Neural cell (in vitro differentiated cells): Measurements from ENCODE around the gene FGF14. TPM values are rescaled to one million over a fixed set of nuclear protein-coding genes. Genes with fewer than 3 reads are reported as not detected.

Experiments used
- H2AFZ ChIP-seq: fragments of 200-600, 300-800 bp; sonication (generic), shearing (Covaris generic); 2 replicates; pipeline ENCODE4 v1.6.0; 2014; ENCODE audit warnings: low read depth, mild to moderate bottlenecking, antibody characterized with exemption, low read length, moderate library complexity
- H3F3A ChIP-seq: fragments of 200-600 bp; shearing (Covaris generic); 2 replicates; pipeline ENCODE4 v1.6.1; 2016; ENCODE audit warnings: mild to moderate bottlenecking, moderate library complexity, mixed read lengths, antibody characterized with exemption, low read length; ENCODE audit not compliant: insufficient read depth, poor library complexity, severe bottlenecking
- H3K27ac ChIP-seq: fragments of 200-600, 300-800 bp; sonication (generic), shearing (Covaris generic); 2 replicates; pipeline ENCODE4 v1.5.1; 2014; ENCODE audit warnings: mild to moderate bottlenecking, low read length, moderate library complexity
- H3K27me3 ChIP-seq: fragments of 300-800, 200-600 bp; sonication (generic), shearing (Covaris generic); 2 replicates; pipeline ENCODE4 v1.6.0; 2014; ENCODE audit warnings: mild to moderate bottlenecking, low read depth, low read length, moderate library complexity; ENCODE audit not compliant: insufficient read depth
- H3K36me3 ChIP-seq: fragments of 300-800, 200-600 bp; sonication (generic), shearing (Covaris generic); 2 replicates; pipeline ENCODE4 v1.5.1; 2014; ENCODE audit warnings: mild to moderate bottlenecking, antibody characterized with exemption, low read length, moderate library complexity; ENCODE audit not compliant: insufficient read depth
- H3K4me2 ChIP-seq: fragments of 300-800, 200-600 bp; sonication (generic), shearing (Covaris generic); 2 replicates; pipeline ENCODE4 v1.6.0; 2014; ENCODE audit warnings: mild to moderate bottlenecking, low read length
- H3K4me3 ChIP-seq: fragments of 300-800, 200-600 bp; sonication (generic), shearing (Covaris generic); 2 replicates; pipeline ENCODE4 v1.5.1; 2014; ENCODE audit warnings: mild to moderate bottlenecking, low read length, moderate library complexity
- H3K79me2 ChIP-seq: fragments of 200-600 bp; shearing (Covaris generic); replicated peaks from 2 replicates; pipeline ENCODE4 v1.6.0; 2014; ENCODE audit warnings: mild to moderate bottlenecking, low read length, moderate library complexity; ENCODE audit not compliant: insufficient read depth
- H3K9ac ChIP-seq: fragments of 300-800, 200-600 bp; sonication (generic), shearing (Covaris generic); 2 replicates; pipeline ENCODE4 v1.6.1; 2016; ENCODE audit warnings: mild to moderate bottlenecking, low read length, mixed read lengths
- H3K9me2 ChIP-seq: fragments of 200-600 bp; shearing (Covaris generic); 2 replicates; pipeline ENCODE4 v1.6.1; 2016; ENCODE audit warnings: mild to moderate bottlenecking, low read length, mixed read lengths; ENCODE audit not compliant: insufficient read depth
- H3K9me3 ChIP-seq: fragments of 200-600, 300-800 bp; sonication (generic), shearing (Covaris generic); 2 replicates; pipeline ENCODE4 v1.6.1; 2016; ENCODE audit warnings: mild to moderate bottlenecking, mixed run types, low read length, moderate library complexity, mixed read lengths
- H4K20me1 ChIP-seq: fragments of 200-600 bp; shearing (Covaris generic); 2 replicates; pipeline ENCODE4 v1.6.1; 2016; ENCODE audit warnings: mild to moderate bottlenecking, mixed run types; ENCODE audit not compliant: insufficient read depth
- EP300 ChIP-seq: fragments of 450-650 bp; conservative IDR thresholded peaks from 2 replicates; pipeline ENCODE4 v1.6.1; 2014; ENCODE audit warnings: antibody characterized with exemption, mild to moderate bottlenecking, moderate library complexity; ENCODE audit not compliant: poor library complexity, severe bottlenecking
- EZH2 ChIP-seq: fragments of 200-600, 300-800 bp; shearing (Covaris generic), sonication (generic); IDR thresholded peaks from 2 replicates; pipeline ENCODE4 v1.6.1; 2014; ENCODE audit warnings: antibody characterized with exemption, low read length, borderline replicate concordance, mild to moderate bottlenecking; ENCODE audit not compliant: insufficient read depth, poor library complexity, severe bottlenecking
- MXI1 ChIP-seq: fragments of 450-650 bp; conservative IDR thresholded peaks from 2 replicates; pipeline ENCODE4 v1.6.1; 2014; ENCODE audit warnings: antibody characterized with exemption, mild to moderate bottlenecking; ENCODE audit not compliant: poor library complexity, severe bottlenecking
- POLR2AphosphoS5 ChIP-seq: IDR thresholded peaks from 2 replicates; pipeline ENCODE4 v1.6.1; 2012
- RAD21 ChIP-seq: fragments of 450-650 bp; conservative IDR thresholded peaks from 2 replicates; pipeline ENCODE4 v1.6.1; 2014; ENCODE audit warnings: antibody characterized with exemption, mild to moderate bottlenecking, moderate library complexity
- SMC3 ChIP-seq: fragments of 450-650 bp; conservative IDR thresholded peaks from 2 replicates; pipeline ENCODE4 v1.6.1; 2014; ENCODE audit warnings: antibody characterized with exemption, mild to moderate bottlenecking, moderate library complexity; ENCODE audit not compliant: poor library complexity
- TAF1 ChIP-seq: IDR thresholded peaks from 2 replicates; pipeline ENCODE4 v1.6.1; 2012; ENCODE audit warnings: low read depth
- polyA plus RNA-seq: library from polyadenylated mRNA; depleted of rRNA; stranded (reverse); fragments of >200 nt; gene quantifications from 2 replicates; pipeline ENCODE4 v1.2.3, GENCODE V29; 2014
- TF ChIP-seq, protein P1 (sequence below): IDR thresholded peaks from 2 replicates; pipeline ENCODE4 v1.6.1; 2012; ENCODE audit warnings: borderline replicate concordance

Gene FGF14
- polyA plus RNA-seq, 1 donor from 2014 or later: 36.4 TPM

DNA sequence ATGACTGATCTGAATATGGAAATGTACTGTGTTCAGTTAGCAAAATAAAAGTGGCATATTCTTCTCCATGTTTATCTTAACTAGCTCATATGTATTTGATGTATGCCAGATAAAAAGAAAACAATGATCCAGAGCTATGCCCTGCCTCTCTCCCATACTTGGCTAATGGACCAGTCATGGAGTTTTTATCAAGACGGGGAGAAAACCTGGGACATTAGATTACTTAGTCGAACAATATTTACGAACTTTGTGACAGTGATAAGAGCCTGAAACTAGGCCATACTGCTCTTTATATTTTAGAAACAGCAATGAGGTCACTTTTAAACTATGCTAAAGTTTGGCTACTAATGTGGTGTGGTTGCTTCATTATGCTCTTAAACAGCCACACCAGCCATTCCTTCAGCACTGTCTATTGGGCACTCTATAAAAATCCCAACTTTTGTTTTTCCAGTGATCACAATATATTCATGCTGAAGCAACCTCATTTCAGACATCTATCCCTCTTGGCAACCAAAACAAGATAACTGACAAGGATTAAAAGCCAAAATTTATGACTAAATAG, 265.0 kb downstream of the FGF14 start:
- Histone ChIP-seq H3K9ac (no peak overlapping the region), H3K4me3 (no peak overlapping the region), H3K9me3 (no peaks in the 10 kb centered on the region), H3K4me2 (no peak overlapping the region), H3K27me3 (no peaks in the 10 kb centered on the region), H3K9me2 (no peaks in the 10 kb centered on the region), H3K79me2 (no peaks in the 10 kb centered on the region), H3K36me3 (no peaks in the 10 kb centered on the region), H3F3A (no peaks in the 10 kb centered on the region), H3K27ac (no peak overlapping the region), H2AFZ (no peak overlapping the region), H4K20me1 (no peaks in the 10 kb centered on the region)
- TF ChIP-seq RAD21: no peak
- TF ChIP-seq EZH2: no peak

DNA sequence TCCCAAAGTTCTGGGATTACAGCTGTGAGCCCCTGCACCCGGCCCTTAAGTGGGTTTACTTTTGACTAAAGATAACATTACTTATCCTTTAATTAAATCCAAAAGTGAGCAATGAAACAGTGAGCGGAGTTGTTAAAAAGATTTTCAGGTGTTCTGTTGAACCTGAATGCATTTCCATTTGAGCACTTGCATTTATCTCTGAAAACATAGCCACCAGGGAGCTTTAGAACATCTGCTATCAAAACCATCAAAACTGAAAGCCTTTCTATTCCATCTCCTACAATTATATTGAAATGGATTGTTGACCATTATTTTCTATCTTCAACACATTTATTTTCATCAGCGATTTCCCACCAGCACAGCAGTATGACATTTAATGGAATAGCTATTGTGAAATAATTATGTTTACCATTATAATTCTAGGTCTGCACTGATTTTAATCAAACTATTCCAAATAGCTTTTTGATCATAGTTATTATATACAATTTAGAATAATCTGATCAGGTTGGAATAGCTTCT, 269.0 kb downstream of the FGF14 start:
- TF ChIP-seq SMC3 (no peak), MXI1 (no peak), POLR2AphosphoS5 (no peak), EP300 (no peak), EZH2 (no peak), TAF1 (no peak)
- TF ChIP-seq, protein P1, sequence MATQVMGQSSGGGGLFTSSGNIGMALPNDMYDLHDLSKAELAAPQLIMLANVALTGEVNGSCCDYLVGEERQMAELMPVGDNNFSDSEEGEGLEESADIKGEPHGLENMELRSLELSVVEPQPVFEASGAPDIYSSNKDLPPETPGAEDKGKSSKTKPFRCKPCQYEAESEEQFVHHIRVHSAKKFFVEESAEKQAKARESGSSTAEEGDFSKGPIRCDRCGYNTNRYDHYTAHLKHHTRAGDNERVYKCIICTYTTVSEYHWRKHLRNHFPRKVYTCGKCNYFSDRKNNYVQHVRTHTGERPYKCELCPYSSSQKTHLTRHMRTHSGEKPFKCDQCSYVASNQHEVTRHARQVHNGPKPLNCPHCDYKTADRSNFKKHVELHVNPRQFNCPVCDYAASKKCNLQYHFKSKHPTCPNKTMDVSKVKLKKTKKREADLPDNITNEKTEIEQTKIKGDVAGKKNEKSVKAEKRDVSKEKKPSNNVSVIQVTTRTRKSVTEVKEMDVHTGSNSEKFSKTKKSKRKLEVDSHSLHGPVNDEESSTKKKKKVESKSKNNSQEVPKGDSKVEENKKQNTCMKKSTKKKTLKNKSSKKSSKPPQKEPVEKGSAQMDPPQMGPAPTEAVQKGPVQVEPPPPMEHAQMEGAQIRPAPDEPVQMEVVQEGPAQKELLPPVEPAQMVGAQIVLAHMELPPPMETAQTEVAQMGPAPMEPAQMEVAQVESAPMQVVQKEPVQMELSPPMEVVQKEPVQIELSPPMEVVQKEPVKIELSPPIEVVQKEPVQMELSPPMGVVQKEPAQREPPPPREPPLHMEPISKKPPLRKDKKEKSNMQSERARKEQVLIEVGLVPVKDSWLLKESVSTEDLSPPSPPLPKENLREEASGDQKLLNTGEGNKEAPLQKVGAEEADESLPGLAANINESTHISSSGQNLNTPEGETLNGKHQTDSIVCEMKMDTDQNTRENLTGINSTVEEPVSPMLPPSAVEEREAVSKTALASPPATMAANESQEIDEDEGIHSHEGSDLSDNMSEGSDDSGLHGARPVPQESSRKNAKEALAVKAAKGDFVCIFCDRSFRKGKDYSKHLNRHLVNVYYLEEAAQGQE: no peak
- Histone ChIP-seq H3K27me3 (no peaks in the 10 kb centered on the region), H3K27ac (no peak overlapping the region), H3K79me2 (no peaks in the 10 kb centered on the region), H3K4me3 (no peak overlapping the region), H3K9me2 (no peaks in the 10 kb centered on the region), H4K20me1 (no peaks in the 10 kb centered on the region), H3F3A (no peaks in the 10 kb centered on the region), H3K4me2 (no peak overlapping the region), H3K9me3 (no peaks in the 10 kb centered on the region), H3K9ac (no peak overlapping the region), H2AFZ (no peak overlapping the region), H3K36me3 (no peaks in the 10 kb centered on the region)

DNA sequence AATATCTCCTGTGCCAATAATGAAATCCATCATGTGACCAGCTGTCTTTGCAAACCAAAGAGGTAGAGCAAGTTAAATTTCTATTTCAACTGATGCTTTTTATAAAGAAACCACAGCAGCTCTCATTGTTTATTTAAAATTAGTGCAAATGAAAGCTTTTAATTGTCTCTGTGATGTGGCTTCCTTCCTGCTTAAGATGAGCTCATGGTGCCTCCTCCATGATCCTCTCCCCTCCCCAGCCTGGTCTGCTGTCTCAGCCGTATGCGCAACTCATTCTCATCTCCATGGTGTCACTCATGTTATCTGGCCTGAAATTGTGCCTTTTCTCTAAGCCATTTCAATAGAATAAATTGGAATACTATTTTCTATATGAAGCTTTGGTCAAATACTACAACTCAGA, 270.6 kb downstream of the FGF14 start:
- no peaks in the 10 kb centered on the region for H3K9me3 ChIP-seq
- no peaks in the 10 kb centered on the region for H4K20me1 ChIP-seq
- TF ChIP-seq MXI1: no peak
- H3K9me2 ChIP-seq: no peaks in the 10 kb centered on the region
- H3F3A ChIP-seq: no peaks in the 10 kb centered on the region
- no peak overlapping the region for H3K4me2 ChIP-seq
- no peaks in the 10 kb centered on the region for H3K27me3 ChIP-seq
- no peak overlapping the region for H2AFZ ChIP-seq
- H3K36me3 ChIP-seq: no peaks in the 10 kb centered on the region
- no peak overlapping the region for H3K27ac ChIP-seq
- no peaks in the 10 kb centered on the region for H3K79me2 ChIP-seq
- no peak overlapping the region for H3K4me3 ChIP-seq
- H3K9ac ChIP-seq: no peak overlapping the region
